ENCODE measurements around the gene CDO1.

CDO1 gene

DNA sequence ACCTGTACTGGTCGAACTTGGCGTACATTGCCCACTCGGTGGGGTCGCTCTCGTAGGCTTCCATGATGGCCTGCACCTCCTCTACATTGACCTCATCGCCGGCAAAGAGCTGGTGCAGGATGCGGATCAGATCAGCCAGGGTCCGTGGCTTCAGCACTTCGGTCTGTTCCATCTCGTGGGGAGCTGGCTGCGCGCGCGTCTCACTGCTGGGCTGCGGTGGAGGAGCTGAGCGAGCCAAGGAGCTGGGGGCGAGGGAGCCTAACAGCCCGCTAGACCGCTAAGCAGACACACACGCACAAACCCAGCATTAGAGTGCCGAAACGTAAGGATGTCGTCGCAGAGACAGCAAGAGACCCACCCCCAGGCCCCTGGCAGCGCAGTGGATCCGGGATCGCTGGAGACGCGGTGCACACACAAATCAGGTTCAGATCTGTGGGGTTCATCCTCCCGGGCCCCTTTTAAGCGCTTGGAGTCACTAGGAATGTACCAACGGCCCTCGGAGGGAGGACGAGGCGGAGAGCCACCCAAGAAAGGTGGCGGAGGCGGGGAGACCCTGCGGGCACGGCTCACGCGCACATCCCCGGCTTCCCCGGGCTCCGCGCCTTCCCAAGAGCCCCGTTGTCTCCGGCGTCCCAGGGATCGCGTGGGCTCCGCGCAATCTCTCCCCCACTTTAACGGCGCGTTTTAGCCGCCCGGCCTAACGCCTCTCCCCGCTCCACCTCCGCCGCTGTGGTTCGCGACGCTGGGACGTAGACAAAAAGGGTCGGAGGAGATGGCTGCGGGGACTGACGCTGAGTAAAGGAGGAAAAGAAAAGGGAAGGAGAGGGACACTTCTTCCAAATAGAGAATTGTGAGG lies at the start of gene CDO1:
CDO1 (minus strand) TSS at position 434 of the 856 bp plus-strand sequence; CDS start at position 172, 262 bp downstream.
- in situ Hi-C loops (cut with HindIII; ENCODE audit: low sequenced_read_pairs): no loop called here
- peak; percentile 77 for DNase-seq (ENCODE audit: low read depth, low spot score)
- TF ChIP-seq, protein P1, sequence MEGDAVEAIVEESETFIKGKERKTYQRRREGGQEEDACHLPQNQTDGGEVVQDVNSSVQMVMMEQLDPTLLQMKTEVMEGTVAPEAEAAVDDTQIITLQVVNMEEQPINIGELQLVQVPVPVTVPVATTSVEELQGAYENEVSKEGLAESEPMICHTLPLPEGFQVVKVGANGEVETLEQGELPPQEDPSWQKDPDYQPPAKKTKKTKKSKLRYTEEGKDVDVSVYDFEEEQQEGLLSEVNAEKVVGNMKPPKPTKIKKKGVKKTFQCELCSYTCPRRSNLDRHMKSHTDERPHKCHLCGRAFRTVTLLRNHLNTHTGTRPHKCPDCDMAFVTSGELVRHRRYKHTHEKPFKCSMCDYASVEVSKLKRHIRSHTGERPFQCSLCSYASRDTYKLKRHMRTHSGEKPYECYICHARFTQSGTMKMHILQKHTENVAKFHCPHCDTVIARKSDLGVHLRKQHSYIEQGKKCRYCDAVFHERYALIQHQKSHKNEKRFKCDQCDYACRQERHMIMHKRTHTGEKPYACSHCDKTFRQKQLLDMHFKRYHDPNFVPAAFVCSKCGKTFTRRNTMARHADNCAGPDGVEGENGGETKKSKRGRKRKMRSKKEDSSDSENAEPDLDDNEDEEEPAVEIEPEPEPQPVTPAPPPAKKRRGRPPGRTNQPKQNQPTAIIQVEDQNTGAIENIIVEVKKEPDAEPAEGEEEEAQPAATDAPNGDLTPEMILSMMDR (IDR thresholded peaks at IDR 0.05; ENCODE audit: low read depth, low read length): no peak
- peak within 1 kb of the TSS; percentile 62 for H3K4me3 ChIP-seq (ENCODE audit: low read depth, low read length)

DNA sequence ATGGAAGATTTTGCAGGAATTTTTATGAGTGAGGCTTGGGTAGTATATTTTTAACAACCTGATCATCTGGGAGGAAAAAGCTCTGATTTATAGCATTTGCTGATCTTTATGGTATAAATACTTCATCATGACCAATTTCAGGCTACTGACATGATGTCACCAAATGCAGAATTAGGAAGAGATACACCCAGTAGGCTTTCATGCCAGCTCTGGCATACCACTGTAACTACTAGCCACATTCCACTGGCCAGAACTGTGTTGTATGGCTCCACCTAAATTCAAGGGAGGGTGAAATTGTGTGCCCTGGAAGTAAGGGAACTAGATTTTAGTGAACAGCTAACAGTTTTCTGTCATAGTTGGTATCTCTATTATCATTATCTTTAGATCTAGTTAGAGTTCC lies 42.9 kb upstream of the CDO1 start:
- H3K4me3 ChIP-seq (ENCODE audit: low read depth, low read length): no peak overlapping the region
- TF ChIP-seq, protein P1 (IDR thresholded peaks at IDR 0.05; ENCODE audit: low read depth, low read length): no peak
- DNase-seq (ENCODE audit: low read depth, low spot score): no peak
- in situ Hi-C loops (cut with HindIII; ENCODE audit: low sequenced_read_pairs): no loop called here

DNA sequence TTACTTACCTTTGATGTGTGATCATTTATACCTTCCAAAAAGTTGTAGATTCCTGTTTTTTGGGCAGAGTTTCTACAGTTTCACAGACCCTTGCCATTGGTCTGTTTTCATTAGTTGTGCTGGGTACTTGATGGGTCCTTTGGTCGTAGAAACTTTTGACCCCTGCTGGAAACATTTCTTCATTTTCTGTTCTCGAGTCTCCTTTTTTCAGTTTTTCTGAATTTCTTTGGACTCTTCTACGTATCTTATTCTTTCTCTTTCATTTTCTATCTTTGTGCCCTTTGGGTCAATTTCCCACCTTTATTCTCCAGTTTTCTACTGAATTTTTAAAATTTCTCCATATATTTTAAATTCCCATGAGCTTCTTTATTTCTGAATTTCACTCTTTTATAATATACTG lies 41.9 kb upstream of the CDO1 start:
- H3K4me3 ChIP-seq (ENCODE audit: low read depth, low read length): no peak overlapping the region
- TF ChIP-seq, protein P1 (IDR thresholded peaks at IDR 0.05; ENCODE audit: low read depth, low read length): no peak
- in situ Hi-C loops (cut with HindIII; ENCODE audit: low sequenced_read_pairs): no loop called here
- DNase-seq (ENCODE audit: low read depth, low spot score): no peak

DNA sequence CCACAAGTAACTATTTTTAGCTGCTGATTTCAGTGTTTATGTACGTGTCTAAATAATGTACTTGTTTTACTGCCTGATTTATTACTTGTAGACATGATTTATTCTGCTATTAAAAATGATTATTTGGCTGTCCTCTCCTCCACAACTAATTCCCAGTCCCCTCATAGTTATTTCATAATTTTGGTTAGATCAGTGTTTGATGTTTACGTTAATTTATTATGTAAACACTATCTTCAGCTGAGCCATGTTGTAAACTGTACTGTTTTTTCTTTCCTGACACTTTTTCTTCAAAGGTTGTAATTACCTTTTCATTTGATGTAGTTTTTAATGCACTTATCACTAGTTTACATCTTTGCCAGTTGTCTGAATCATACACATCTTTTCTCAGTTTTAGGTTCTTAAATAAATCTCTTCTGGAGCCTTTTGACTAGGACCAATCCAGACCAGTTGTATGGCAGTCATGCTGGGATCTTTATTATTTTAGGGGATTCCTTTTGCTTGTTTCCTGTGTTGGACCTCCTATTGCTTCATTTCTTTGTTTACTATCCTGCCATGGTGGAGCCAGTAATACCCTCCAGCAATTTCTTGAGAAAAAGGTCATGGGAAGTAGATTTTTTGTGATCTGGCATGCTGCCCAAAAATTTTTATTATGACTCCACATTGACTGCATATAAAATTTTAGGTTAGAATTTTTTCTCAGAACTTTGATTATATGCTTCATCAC lies 41.3 kb upstream of the CDO1 start:
- TF ChIP-seq, protein P1 (IDR thresholded peaks at IDR 0.05; ENCODE audit: low read depth, low read length): no peak
- in situ Hi-C loops (cut with HindIII; ENCODE audit: low sequenced_read_pairs): no loop called here
- peak; percentile 78 for DNase-seq (ENCODE audit: low read depth, low spot score)
- no peak overlapping the region for H3K4me3 ChIP-seq (ENCODE audit: low read depth, low read length)

DNA sequence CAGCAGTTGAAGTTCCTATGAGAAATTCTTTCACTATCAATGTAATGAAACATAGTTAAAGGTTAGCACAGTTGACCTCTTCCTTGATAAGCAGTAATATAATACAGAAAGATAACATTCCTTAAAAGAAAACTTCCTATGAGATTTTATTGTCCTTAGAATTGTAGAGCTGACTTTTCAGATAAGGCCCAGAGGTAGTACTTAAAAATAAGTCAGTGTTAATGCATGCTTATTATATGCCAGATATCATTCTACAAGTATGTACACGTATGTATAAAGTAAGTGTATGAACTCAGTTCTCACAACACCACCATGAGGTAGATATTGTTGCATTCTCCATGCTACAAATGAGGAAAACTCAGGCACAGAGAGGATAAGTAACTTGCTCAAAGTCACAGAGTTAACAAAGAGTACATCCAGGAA lies 40.6 kb upstream of the CDO1 start:
- no peak for DNase-seq (ENCODE audit: low read depth, low spot score)

DNA sequence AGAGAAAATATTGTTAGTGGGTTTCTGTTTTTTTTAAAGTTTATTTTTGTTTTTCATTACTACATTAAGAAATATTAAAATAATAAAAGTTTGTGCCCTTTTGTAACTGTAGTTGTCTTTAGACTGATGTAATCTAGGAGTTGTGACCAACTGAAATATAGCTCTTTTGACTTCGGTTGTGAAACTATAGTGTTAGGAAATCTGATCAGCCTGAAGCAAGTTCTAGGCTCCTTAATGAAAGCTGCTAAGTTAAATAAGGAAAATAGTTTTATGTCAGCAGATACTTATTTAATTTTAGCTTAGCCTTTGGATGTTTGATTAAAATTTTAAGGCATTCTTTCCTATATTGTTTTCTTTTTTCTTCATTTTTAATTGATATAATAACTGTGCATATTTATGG lies 39.5 kb upstream of the CDO1 start:
- no peak overlapping the region for H3K4me3 ChIP-seq (ENCODE audit: low read depth, low read length)
- in situ Hi-C loops (cut with HindIII; ENCODE audit: low sequenced_read_pairs): no loop called here
- no peak for DNase-seq (ENCODE audit: low read depth, low spot score)
- TF ChIP-seq, protein P1 (IDR thresholded peaks at IDR 0.05; ENCODE audit: low read depth, low read length): no peak

More for the DNA sequence above, 40.6 kb upstream of the CDO1 start:
- in situ Hi-C loops (cut with HindIII; ENCODE audit: low sequenced_read_pairs): no loop called here
- TF ChIP-seq, protein P1 (IDR thresholded peaks at IDR 0.05; ENCODE audit: low read depth, low read length): no peak
- no peak overlapping the region for H3K4me3 ChIP-seq (ENCODE audit: low read depth, low read length)

Measured in astrocyte of the spinal cord (primary cell).